Measurements from ENCODE around the gene LYG2. TPM values are rescaled to one million over a fixed set of nuclear protein-coding genes. Genes with fewer than 3 reads are reported as not detected.

Gene LYG2
- total and polyA plus RNA-seq, 10 donors, result not detected

DNA sequence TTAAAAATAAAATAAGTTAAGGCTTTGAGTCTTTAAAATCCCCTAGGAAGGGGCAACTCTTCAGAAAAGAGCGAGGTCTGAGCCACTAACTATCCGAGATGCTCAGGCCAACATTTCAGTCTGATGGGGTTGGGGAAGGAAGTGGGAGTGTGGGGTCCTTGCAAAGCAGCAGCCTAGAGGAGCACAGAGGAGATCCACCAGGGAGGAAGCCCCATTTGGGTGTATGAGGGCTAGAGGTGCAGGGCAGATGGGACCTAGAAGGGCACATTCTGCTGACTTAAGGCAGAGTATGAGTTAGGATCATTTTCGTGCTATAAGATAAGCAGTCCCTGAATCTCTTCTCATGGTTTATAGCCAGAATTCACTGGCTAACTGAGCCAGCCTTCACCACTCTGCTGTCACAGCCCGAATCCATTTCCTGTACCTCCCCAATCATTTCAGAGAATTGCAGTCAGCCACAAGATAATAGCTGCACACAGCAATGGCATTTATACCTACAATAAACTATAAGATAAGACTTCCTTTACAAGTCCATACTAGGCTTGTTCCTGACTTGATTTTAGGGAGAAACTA, 37.5 kb downstream of the LYG2 start:
- Histone ChIP-seq H3K36me3 (peaks cover 0 to 37% (median 3%) of the 10 kb centered on the region in 6 donors), H3K4me1 (no peaks in the 10 kb centered on the region), H3K4me3 (no peak overlapping the region), H3K9me3 (no peaks in the 10 kb centered on the region), H3K27me3 (replicated peaks in 1 of 7) (no peaks in the 10 kb centered on the region), H3K27ac (no peak overlapping the region)
- DNase-seq, result no peak
- TF ChIP-seq, protein P1, sequence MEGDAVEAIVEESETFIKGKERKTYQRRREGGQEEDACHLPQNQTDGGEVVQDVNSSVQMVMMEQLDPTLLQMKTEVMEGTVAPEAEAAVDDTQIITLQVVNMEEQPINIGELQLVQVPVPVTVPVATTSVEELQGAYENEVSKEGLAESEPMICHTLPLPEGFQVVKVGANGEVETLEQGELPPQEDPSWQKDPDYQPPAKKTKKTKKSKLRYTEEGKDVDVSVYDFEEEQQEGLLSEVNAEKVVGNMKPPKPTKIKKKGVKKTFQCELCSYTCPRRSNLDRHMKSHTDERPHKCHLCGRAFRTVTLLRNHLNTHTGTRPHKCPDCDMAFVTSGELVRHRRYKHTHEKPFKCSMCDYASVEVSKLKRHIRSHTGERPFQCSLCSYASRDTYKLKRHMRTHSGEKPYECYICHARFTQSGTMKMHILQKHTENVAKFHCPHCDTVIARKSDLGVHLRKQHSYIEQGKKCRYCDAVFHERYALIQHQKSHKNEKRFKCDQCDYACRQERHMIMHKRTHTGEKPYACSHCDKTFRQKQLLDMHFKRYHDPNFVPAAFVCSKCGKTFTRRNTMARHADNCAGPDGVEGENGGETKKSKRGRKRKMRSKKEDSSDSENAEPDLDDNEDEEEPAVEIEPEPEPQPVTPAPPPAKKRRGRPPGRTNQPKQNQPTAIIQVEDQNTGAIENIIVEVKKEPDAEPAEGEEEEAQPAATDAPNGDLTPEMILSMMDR (IDR thresholded peaks at IDR 0.05 in 8 of 11, conservative IDR thresholded peaks at IDR 0.05 in 3 of 11), result no peak
- TF ChIP-seq POLR2AphosphoS5 (IDR thresholded peaks at IDR 0.05), result no peak
- TF ChIP-seq POLR2A (IDR thresholded peaks at IDR 0.05), result no peak
- intact Hi-C loops (cut with DNase I; ENCODE audit: low total_unique reads), result no loop called here
- WGBS, 5 donors, result 75 to 84% (median 80%) methylated on average over 4 of the region's 4 CpGs

DNA sequence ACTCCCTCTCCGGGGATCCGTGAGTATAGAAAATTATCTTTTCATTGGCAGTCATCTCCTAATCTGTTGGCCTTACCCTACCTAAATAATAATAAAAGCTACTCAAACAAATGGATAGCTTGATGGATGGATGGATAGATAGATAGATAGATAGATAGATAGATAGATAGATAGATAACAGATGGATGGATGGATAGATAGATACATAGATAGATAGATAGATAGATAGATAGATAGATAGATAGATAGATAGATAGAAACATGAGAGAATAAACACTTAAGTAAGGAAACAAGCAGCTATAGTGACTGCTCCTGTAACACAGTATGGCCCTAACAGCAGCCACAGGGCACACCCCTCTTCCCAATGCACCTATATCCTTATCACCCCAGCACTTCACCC, 39.4 kb downstream of the LYG2 start:
- Histone ChIP-seq H3K4me3 (no peak overlapping the region), H3K9me3 (no peaks in the 10 kb centered on the region), H3K4me1 (no peaks in the 10 kb centered on the region), H3K36me3 (peaks cover 0 to 42% (median 3%) of the 10 kb centered on the region in 6 donors), H3K27ac (no peak overlapping the region), H3K27me3 (replicated peaks in 1 of 7) (no peaks in the 10 kb centered on the region)
- intact Hi-C loops (cut with DNase I; ENCODE audit: low total_unique reads), result no loop called here
- no peak for DNase-seq
- TF ChIP-seq, protein P1 (IDR thresholded peaks at IDR 0.05 in 8 of 11, conservative IDR thresholded peaks at IDR 0.05 in 3 of 11), result no peak
- TF ChIP-seq POLR2AphosphoS5 (IDR thresholded peaks at IDR 0.05) (no peak), POLR2A (IDR thresholded peaks at IDR 0.05) (no peak)
- WGBS, 5 donors, result 87 to 98% (median 94%) methylated on average over 2 of the region's 2 CpGs

DNA sequence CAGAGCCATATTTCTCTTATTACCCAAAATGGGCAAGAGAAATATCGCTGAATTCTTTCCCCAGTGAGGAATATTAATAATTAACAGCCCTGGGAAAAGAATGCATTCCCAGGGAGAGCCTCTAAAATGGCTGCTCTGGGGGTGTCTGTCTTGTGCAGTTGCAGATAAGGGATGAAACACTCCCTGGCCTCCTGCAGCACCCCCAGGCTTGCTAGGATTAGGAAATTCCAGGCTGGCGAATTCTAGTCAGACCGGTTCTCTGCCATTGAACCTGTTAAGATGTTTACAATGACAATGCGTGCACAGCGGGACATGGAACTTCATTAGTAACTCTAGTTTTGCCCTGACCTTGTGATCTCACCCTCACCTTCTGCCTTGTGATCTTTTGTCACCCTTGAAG, 50.0 kb downstream of the LYG2 start:
- Histone ChIP-seq H3K36me3 (peaks cover 0 to 12% (median 0%) of the 10 kb centered on the region in 6 donors), H3K27me3 (replicated peaks in 1 of 7) (no peaks in the 10 kb centered on the region), H3K27ac (no peak overlapping the region), H3K4me3 (no peak overlapping the region), H3K9me3 (peaks cover 0 to 15% (median 9%) of the 10 kb centered on the region in 8 donors), H3K4me1 (no peaks in the 10 kb centered on the region)
- intact Hi-C loops (cut with DNase I; ENCODE audit: low total_unique reads), result no loop called here
- WGBS, 5 donors, result 92 to 97% (median 94%) methylated on average over 5 of the region's 5 CpGs
- TF ChIP-seq, protein P1 (IDR thresholded peaks at IDR 0.05 in 8 of 11, conservative IDR thresholded peaks at IDR 0.05 in 3 of 11), result no peak
- TF ChIP-seq POLR2AphosphoS5 (IDR thresholded peaks at IDR 0.05) (no peak), POLR2A (IDR thresholded peaks at IDR 0.05) (no peak)
- no peak for DNase-seq

DNA sequence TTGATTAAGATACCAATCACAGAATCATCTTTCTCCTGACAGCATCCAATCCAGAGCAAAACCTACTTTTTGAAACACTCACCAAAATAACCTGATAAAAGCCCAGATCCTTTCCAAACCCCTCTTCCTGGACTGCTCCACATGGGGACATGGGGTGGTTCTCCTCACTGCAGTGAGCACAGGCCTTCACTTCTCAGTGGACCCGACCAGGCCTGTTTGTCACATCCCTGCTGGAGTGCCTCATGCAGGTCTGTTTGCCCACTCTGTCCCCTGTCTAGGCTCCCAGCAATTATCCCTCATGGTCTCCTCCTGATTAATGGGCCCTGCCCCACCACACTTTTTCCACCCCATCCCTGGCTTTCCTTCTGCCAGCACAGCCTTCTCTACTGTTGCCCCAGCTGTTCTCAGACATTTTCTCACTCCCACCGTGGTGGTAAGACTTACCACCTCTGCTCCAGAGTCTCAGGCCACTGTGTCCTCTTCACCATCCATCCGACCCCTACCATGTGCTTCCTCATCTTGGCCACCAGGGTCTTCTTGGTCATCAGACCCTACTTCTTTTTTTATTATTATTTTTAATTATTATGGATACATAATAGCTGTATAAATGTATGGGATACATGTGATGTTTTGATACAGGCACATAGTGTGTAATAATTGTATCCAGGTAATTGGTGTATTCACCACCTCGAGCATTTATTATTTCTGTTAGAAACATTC, 53.3 kb downstream of the LYG2 start:
- DNase-seq, result no peak
- no peak overlapping the region for H3K4me3 ChIP-seq
- TF ChIP-seq POLR2A (IDR thresholded peaks at IDR 0.05) (no peak), POLR2AphosphoS5 (IDR thresholded peaks at IDR 0.05) (no peak)
- TF ChIP-seq, protein P1 (IDR thresholded peaks at IDR 0.05 in 8 of 11, conservative IDR thresholded peaks at IDR 0.05 in 3 of 11), result no peak
- H3K4me1 ChIP-seq, result no peaks in the 10 kb centered on the region
- peaks cover 0 to 15% (median 9%) of the 10 kb centered on the region in 8 donors for H3K9me3 ChIP-seq
- 86 to 95% (median 90%) methylated on average over 4 of the region's 4 CpGs for WGBS, 5 donors
- no peaks in the 10 kb centered on the region for H3K27me3 ChIP-seq (replicated peaks in 1 of 7)
- peaks cover 0 to 30% (median 6%) of the 10 kb centered on the region in 6 donors for H3K36me3 ChIP-seq
- intact Hi-C loops (cut with DNase I; ENCODE audit: low total_unique reads), result no loop called here
- H3K27ac ChIP-seq, result no peak overlapping the region
